Measurements from ENCODE around the gene ALDOC.

DNA sequence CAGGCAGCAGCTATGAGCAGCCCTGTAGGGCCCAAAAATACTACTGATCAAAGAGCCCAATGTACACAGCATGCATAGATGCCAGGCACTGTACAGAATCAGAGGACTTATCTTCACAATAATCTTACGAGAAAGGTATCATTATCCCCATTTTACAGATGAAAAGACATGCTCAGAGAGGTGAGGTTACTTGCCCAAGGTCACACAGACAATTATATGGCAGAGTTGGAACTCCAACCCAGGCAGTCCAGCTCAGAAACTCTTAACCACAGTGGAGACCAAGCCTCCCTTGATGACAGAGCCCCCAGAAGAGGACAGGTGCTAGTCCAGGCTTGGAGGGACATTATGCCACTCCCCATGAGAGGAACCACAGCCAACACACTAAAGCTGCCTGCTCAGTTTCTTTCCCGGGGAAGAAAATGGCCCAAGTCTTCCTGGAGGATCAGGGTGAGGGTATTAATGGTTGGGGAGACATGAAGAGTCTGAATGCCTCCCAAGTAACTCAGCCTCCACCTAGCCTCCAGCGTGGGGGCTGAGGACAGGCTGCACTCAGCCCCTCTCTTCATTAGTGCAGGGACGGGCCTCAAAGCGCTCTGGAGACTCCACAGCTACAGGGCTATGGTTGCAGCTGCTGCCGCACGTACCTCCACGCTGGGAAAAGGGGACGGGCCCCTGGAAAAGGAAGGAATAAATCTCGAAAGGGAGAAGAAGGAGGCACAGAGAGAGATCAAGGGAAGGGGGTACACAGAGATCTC, 25.1 kb downstream of the ALDOC start:
- TF ChIP-seq, protein P1, sequence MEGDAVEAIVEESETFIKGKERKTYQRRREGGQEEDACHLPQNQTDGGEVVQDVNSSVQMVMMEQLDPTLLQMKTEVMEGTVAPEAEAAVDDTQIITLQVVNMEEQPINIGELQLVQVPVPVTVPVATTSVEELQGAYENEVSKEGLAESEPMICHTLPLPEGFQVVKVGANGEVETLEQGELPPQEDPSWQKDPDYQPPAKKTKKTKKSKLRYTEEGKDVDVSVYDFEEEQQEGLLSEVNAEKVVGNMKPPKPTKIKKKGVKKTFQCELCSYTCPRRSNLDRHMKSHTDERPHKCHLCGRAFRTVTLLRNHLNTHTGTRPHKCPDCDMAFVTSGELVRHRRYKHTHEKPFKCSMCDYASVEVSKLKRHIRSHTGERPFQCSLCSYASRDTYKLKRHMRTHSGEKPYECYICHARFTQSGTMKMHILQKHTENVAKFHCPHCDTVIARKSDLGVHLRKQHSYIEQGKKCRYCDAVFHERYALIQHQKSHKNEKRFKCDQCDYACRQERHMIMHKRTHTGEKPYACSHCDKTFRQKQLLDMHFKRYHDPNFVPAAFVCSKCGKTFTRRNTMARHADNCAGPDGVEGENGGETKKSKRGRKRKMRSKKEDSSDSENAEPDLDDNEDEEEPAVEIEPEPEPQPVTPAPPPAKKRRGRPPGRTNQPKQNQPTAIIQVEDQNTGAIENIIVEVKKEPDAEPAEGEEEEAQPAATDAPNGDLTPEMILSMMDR (IDR thresholded peaks at IDR 0.05; ENCODE audit: low read length): no peak
- TF ChIP-seq EZH2 (optimal IDR thresholded peaks at IDR 0.05; ENCODE audit: low read depth, low read length): no peak
- TF ChIP-seq EZH2phosphoT487 (IDR thresholded peaks at IDR 0.05; ENCODE audit: low read length): no peak
